SJSA1 (cell line): ENCODE results near the gene AAMP. TPM values are rescaled to one million over a fixed set of nuclear protein-coding genes. Genes with fewer than 3 reads are reported as not detected.
"Not testable (repeated sequence)": the region's sequence is repeated elsewhere in the genome, so short reads cannot be mapped to it uniquely, and the experiment has no call there.

Source experiments
- DNase-seq, 2 experiments: peaks; one replicate each; pipeline ENCODE4 v3.0.0-alpha.2; 2015 to 2020; ENCODE audit warnings: low spot score in 2 of 2, low read depth in 1 of 2
- H3K27ac ChIP-seq: fragments of 250-450 bp; sonication (Bioruptor Pico); 2 replicates; pipeline ENCODE4 v1.5.1; 2020; ENCODE audit warnings: mild to moderate bottlenecking, moderate library complexity
- H3K27me3 ChIP-seq: fragments of 250-450 bp; sonication (Bioruptor Pico); replicated peaks from 2 replicates; pipeline ENCODE4 v1.5.1; 2020; ENCODE audit warnings: mild to moderate bottlenecking, moderate library complexity
- H3K36me3 ChIP-seq: fragments of 250-450 bp; sonication (Bioruptor Pico); 2 replicates; pipeline ENCODE4 v1.5.1; 2020; ENCODE audit warnings: mild to moderate bottlenecking
- H3K4me1 ChIP-seq: fragments of 250-450 bp; sonication (Bioruptor Pico); replicated peaks from 2 replicates; pipeline ENCODE4 v1.6.1; 2021; ENCODE audit warnings: mild to moderate bottlenecking
- H3K4me3 ChIP-seq: fragments of 250-450 bp; sonication (Bioruptor Pico); 2 replicates; pipeline ENCODE4 v1.5.1; 2020; ENCODE audit warnings: mild to moderate bottlenecking
- H3K9me3 ChIP-seq: fragments of 250-450 bp; sonication (Bioruptor Pico); replicated peaks from 2 replicates; pipeline ENCODE4 v1.5.1; 2020; ENCODE audit warnings: mild to moderate bottlenecking
- total RNA-seq: library from RNA; depleted of rRNA; stranded (reverse); fragments of >200 nt; shearing (Covaris generic); gene quantifications from 2 replicates; pipeline ENCODE4 v1.2.3, GENCODE V29; 2014; rRNA removed

AAMP gene, protein sequence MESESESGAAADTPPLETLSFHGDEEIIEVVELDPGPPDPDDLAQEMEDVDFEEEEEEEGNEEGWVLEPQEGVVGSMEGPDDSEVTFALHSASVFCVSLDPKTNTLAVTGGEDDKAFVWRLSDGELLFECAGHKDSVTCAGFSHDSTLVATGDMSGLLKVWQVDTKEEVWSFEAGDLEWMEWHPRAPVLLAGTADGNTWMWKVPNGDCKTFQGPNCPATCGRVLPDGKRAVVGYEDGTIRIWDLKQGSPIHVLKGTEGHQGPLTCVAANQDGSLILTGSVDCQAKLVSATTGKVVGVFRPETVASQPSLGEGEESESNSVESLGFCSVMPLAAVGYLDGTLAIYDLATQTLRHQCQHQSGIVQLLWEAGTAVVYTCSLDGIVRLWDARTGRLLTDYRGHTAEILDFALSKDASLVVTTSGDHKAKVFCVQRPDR
- 184 and 231 TPM in 2 replicates for total RNA-seq

DNA sequence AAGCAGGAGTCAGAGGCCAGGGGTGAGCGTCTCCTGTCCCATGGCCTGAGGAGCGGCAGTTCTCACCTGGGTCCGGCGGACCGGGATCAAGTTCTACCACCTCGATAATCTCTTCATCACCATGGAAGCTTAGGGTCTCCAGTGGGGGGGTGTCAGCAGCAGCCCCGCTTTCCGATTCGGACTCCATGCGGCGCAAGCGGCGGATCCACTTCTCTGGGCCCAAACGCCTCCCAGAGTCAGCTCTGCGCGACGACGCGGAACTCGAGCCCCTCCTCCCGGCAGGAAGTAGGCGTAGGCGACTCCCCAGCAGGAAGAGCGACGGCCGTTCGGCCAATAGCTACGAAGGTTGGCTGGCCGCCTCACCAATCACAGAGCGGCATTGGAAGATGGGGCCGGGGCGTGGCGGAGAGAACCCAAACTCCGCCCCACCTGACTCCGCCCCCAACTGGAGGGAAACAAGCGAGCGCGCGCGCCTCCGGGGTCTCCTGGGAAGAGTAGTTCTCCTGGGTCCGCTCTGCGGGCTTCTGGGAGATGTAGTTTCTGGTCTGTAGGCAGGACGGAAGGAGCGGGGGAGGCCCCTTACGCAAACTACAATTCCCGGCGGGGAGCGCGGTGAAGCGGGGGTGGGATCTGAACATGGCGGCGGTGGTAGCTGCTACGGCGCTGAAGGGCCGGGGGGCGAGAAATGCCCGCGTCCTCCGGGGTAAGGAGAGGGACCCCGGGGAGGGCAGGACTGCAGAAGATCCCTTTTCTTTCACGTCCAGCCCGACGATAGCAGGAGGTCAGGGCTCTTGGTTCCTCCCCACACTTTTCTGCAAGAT, at the start of gene AAMP, which contains the start of gene PNKD:
TSS of gene AAMP (minus strand) at position 238 of the 821 bp plus-strand sequence. CDS start at position 187, 51 bp downstream.
TSS of gene PNKD (plus strand) at position 620 of the 821 bp plus-strand sequence. CDS start at position 637, 17 bp downstream.
- no peak within 1 kb of the TSS; the same call in 1 of the 2 replicates for H3K27ac ChIP-seq
- H3K4me1 ChIP-seq: peaks cover 22% of the 10 kb centered on the region
- H3K4me3 ChIP-seq: peak within 1 kb of the TSS; percentile 62
- H3K9me3 ChIP-seq: no peaks in the 10 kb centered on the region
- peak; percentile 100 for DNase-seq
- peaks cover 60% of the 10 kb centered on the region for H3K36me3 ChIP-seq
- no peaks in the 10 kb centered on the region for H3K27me3 ChIP-seq

DNA sequence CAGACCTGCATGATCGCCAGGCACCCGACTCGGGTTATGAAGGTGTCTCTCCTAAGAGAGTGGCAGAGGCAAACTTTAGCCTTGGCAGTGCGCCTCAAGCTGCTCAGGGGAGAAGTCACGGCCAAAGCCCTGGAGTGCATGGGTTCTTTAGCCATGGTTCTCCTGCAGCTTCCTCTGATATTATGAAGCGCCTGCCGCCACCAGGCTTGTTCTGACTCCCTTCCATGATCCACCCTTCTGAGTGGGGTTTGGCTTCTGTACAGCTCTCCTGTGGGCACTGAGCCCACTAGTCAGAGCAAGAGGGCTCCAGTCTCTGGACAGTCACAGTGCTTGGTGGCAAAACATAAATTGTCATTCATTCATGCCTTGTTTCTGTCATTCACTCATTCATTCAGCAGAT, 48.3 kb upstream of the AAMP start:
- DNase-seq: no peak
- Histone ChIP-seq H3K27ac (no peak overlapping the region), H3K9me3 (no peaks in the 10 kb centered on the region), H3K36me3 (no peaks in the 10 kb centered on the region), H3K4me1 (peaks cover 8% of the 10 kb centered on the region), H3K4me3 (no peak overlapping the region), H3K27me3 (no peaks in the 10 kb centered on the region)

DNA sequence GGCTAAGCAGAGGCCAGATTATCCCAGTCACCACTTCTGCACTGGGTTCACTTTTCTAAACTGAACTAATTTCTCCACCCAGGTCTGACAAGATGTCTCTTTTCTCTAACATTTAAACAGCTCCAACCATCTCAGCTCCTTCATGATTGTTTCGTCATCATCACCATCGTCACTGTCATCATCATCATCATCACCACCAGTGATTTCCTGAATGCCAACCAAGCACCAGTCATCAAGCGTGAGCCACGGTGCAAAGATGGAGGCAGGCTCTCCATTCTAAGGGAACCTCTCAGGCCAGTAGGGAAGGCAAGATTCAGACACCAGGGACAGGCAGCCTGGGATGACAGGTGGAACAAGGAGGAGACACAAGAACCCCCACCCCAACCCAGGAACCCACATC, 47.9 kb upstream of the AAMP start:
- Histone ChIP-seq H3K9me3 (no peaks in the 10 kb centered on the region), H3K27me3 (no peaks in the 10 kb centered on the region), H3K4me3 (no peak overlapping the region), H3K4me1 (peaks cover 7% of the 10 kb centered on the region), H3K27ac (no peak overlapping the region), H3K36me3 (no peaks in the 10 kb centered on the region)
- no peak for DNase-seq

DNA sequence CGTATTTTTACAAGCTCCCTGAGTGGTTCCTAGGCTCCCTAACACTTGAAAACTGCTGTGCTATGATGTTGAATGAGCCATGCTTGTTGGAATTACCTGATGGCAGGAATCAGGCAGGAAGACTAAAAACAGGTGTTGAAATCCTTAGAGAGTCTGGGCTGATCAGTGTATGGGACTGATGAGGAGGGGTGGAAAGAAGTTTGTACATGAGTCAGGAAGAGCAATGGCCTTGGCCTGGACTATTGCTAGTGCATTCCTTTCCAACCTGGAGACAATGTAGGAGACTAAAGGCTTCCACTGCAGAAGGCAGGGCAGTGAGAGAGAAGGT, 47.3 kb upstream of the AAMP start:
- Histone ChIP-seq H3K27me3 (no peaks in the 10 kb centered on the region), H3K27ac (no peak overlapping the region), H3K4me3 (no peak overlapping the region), H3K36me3 (no peaks in the 10 kb centered on the region), H3K4me1 (peaks cover 1% of the 10 kb centered on the region; the same call in 1 of the 2 replicates), H3K9me3 (no peaks in the 10 kb centered on the region)
- no peak for DNase-seq

DNA sequence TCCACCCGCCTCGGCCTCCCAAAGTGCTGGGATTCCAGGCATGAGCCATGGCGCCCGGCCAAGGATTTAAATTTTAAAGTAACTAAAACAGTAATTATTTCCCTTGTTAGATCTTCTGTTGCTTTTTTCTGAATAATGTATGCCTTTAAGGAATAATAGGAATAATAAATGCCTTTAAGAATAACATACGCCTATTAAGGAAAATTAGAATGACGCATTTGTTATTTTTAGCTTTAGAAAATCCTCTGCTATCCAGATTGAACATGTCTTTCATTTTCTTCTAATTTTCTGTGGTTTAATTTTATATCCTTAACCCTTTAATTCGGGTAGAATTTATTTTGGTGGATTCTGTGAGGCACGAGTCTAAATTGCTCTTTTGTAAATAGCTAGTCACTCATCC, 45.5 kb upstream of the AAMP start:
- Histone ChIP-seq H3K4me3 (no peak overlapping the region), H3K36me3 (no peaks in the 10 kb centered on the region), H3K4me1 (no peaks in the 10 kb centered on the region), H3K27ac (no peak overlapping the region), H3K9me3 (no peaks in the 10 kb centered on the region), H3K27me3 (no peaks in the 10 kb centered on the region)
- DNase-seq: no peak

DNA sequence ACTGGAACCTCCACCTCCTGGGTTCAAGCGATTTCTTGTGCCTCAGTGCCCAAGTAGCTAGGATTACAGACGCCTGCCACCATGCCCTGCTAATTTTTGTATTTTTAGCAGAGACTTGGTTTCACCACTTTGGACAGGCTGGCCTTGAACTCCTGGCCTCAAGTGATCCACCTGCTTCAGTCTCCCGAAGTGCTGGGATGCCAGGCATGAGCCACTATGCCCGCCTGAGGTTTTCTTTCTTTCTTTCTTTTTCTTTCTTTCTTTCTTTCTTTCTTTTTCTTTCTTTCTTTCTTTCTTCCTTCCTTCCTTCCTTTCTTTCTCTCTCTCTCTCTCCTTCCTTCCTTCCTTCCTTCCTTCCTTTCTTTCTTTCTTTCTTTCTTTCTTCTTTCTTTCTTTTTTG, 44.8 kb upstream of the AAMP start:
- not testable (repeated sequence) for H3K36me3 ChIP-seq, H3K4me3 ChIP-seq, H3K9me3 ChIP-seq, H3K27ac ChIP-seq, DNase-seq, H3K4me1 ChIP-seq, H3K27me3 ChIP-seq

DNA sequence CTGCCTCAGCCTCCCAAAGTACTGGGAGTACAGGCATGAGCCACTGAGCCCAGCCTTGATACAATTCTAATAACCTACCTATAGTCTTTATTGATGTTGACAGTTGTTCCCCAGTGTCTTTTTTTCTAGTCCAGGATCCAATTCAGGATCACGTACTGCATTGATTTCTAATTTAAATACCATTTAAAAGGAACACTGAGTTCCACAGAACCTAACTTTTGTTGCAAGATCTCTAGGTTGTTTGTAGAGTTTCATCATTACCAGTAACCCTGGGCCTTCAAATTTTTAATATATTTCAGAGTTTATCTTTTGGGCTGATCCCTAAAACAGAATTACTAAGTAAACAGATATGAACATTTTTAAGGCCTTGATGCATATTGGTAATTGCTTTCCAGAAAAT, 43.4 kb upstream of the AAMP start:
- no peak overlapping the region for H3K4me3 ChIP-seq
- no peaks in the 10 kb centered on the region for H3K36me3 ChIP-seq
- no peaks in the 10 kb centered on the region for H3K9me3 ChIP-seq
- no peak overlapping the region for H3K27ac ChIP-seq
- no peaks in the 10 kb centered on the region for H3K4me1 ChIP-seq
- no peak for DNase-seq
- no peaks in the 10 kb centered on the region for H3K27me3 ChIP-seq

DNA sequence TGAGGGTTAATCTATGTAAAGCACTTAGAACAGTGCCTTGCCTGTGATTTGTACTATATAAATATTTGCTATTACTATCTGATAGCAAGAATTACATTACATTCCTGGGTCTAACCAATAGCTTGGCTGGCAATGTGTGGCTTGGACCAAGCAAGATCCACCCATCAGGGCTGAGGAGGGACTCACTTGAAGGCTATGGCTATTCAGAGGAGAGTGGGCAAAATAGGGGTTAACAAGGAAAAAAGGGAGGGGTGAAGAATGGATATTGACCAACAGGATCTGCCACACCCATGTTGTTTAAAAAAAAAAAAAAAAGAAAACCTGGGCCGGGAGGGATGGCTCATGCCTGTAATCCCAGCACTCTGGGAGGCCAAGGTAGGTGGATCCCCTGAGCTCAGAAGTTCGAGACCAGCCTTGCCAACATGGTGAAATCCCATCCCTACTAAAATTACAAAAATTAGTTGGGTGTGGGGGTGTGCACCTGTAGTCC, 42.4 kb upstream of the AAMP start:
- Histone ChIP-seq H3K36me3 (no peaks in the 10 kb centered on the region), H3K27me3 (no peaks in the 10 kb centered on the region), H3K4me1 (no peaks in the 10 kb centered on the region), H3K27ac (no peak overlapping the region), H3K9me3 (no peaks in the 10 kb centered on the region), H3K4me3 (no peak overlapping the region)
- no peak for DNase-seq

DNA sequence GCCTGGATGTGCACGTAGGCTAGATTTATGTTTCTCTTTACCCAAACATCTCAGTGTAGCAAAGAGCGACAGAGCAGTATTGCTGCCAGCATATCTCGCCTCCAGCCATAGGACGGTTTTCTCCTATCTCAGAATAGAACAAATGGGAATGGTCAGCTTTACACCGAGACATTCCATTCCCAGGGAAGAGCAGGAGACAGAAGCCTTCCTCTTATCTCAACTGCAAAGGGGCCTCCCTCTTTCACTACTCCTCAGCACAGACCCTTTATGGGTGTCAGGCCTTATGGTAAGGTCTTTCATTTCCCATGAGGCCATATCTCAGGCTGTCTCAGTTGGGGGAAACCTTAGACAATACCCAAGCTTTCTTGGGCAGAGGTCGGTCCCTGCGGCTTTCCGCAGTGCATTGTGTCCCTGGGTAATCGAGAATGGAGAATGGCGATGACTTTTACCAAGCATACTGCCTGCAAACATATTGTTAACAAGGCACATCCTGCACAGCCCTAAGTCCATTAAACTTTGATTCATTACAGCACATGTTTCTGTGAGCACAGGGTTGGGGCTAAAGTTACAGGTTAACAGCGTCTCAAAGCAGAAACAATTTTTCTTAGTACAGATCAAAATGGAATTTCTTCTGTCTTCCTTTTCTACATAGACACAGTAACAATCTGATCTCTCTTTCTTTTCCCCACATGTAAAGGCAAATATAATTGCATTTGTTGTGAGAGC, 41.8 kb upstream of the AAMP start:
- H3K27me3 ChIP-seq, DNase-seq, H3K4me3 ChIP-seq, H3K9me3 ChIP-seq, H3K27ac ChIP-seq, H3K36me3 ChIP-seq, H3K4me1 ChIP-seq: not testable (repeated sequence)

DNA sequence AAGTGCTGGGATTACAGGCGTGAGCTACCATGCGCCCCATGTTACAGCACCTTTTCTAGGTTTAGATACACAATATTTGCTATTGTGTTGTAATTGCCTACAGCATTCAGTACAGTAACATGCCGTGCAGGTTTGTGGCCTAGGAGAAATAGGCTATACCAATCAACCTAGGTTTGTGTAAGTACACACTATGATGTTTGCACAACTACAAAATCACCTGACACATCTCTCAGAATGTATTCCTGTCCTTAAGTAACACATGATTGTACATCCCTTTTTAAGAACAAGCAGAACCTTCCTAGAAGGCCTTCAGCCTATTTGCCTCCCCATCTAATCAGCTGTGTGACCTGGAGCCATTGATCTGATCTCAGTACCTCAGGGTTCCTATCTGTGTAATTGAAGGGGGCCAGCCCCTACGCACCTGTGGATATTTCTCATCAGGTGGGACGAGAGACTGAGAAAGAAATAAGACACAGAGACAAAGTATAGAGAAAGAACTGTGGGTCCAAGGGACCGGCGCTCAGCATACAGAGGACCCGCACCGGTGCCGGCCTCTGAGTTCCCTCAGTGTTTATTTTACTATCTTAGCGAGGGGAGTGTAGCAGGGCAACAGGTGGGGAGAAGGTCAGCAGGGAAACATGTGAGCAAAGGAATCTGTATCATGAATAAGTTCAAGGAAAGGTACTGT, 41.1 kb upstream of the AAMP start:
- Histone ChIP-seq H3K36me3 (no peaks in the 10 kb centered on the region), H3K4me1 (no peaks in the 10 kb centered on the region), H3K27me3 (no peaks in the 10 kb centered on the region), H3K9me3 (no peaks in the 10 kb centered on the region), H3K27ac (no peak overlapping the region), H3K4me3 (no peak overlapping the region)
- DNase-seq: no peak

DNA sequence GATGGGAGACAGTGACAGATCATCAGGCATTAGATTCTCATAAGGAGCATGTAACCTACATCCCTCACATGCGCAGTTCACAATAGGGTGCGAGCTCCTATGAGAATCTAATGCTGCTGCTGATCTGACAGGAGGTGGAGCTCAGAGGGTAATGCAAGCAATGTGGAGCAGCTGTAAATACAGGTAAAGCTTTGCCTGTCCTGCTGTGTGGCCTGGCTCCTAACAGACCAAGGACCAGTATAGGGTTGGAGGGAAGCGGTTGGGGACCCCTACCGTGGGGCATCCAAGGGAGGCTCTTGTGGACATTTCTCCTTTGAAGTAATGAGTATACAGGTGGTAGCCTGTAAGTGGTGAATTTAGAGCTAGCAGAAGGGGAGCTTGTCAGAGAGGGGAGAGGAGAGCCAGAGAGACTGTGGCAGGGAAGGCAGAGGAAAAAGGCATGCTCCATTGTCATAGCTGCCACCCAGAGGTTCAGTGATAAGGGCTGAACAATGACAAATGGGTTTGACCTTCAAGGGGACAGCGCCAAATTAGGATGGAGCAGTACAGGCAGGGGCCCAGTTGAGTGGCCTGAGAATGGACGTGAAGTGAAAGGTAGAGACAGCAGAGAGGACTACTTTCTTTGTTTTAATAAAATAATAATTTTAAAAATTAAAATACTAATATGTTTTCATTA, 37.6 kb upstream of the AAMP start:
- Histone ChIP-seq H3K9me3 (no peaks in the 10 kb centered on the region), H3K27ac (no peak overlapping the region), H3K36me3 (no peaks in the 10 kb centered on the region), H3K4me3 (no peak overlapping the region), H3K27me3 (no peaks in the 10 kb centered on the region), H3K4me1 (no peaks in the 10 kb centered on the region)
- DNase-seq: no peak

DNA sequence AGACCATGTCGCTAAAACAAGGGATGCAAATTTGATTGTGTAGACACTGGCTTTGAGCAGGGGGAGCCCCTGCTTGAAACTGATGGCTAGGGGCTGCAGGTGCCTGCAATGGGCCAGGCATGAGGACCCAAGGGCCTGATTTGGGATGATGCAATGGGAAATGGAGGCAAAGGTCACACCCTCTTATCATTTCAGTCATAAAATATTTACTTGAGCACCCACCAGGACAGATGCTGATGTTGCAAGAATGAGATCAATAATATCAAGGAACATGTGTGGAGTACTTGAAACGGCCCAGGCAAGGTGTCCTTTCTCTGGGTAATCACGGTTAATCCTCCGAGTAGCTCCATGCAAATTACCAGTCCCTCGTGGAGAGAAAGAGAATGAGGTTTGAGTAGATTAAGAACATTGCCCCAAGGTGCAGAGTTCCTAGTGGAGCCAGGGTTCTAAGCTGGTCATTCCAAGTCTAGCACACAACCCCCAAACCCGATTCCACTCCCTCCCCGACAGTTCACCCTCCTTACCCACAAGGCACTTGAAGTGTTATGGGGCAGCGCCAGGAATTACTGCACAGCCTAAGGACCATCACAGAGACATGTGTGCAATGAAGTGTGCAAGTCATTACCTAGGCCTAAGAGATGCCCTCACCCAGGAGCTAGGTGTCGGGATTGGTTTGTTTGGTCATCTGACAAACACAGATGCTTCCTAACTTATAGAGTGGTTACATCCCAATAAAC, 36.4 kb upstream of the AAMP start:
- Histone ChIP-seq H3K27me3 (no peaks in the 10 kb centered on the region), H3K4me1 (no peaks in the 10 kb centered on the region), H3K9me3 (no peaks in the 10 kb centered on the region), H3K4me3 (no peak overlapping the region), H3K27ac (no peak overlapping the region), H3K36me3 (no peaks in the 10 kb centered on the region)
- DNase-seq: no peak
